Mesenchymal stem cell (in vitro differentiated cells and primary cell): ENCODE data around the gene NUDT9.
A peak's percentile ranks its signal among the peaks of the same experiment; 100 is the strongest.
"Not testable (repeated sequence)": the region's sequence is repeated elsewhere in the genome, so short reads cannot be mapped to it uniquely, and the experiment has no call there.

Experiments used
- DNase-seq: peaks from one replicate; pipeline ENCODE4 v3.0.0-alpha.2; 2013
- H2AFZ ChIP-seq: one replicate; pipeline ENCODE4 v1.6.1; 2013; ENCODE audit warnings: low read depth, mild to moderate bottlenecking, control low read depth, inconsistent platforms, low read length, moderate library complexity
- H2AK5ac ChIP-seq: 2 replicates; pipeline ENCODE4 v1.6.1; 2013; ENCODE audit warnings: low read length, moderate library complexity, mild to moderate bottlenecking, inconsistent platforms; ENCODE audit not compliant: severe bottlenecking
- H2BK120ac ChIP-seq: one replicate; pipeline ENCODE4 v1.6.1; 2013; ENCODE audit warnings: low read depth, mild to moderate bottlenecking, inconsistent platforms, low read length, moderate library complexity
- H2BK12ac ChIP-seq, 2 experiments: one replicate each; pipeline ENCODE4 v1.6.1; 2013; ENCODE audit warnings: inconsistent platforms in 2 of 2, low read length in 2 of 2, mild to moderate bottlenecking in 2 of 2, moderate library complexity in 2 of 2, control low read depth in 1 of 2
- H2BK15ac ChIP-seq: one replicate; pipeline ENCODE4 v1.6.1; 2013; ENCODE audit warnings: mild to moderate bottlenecking, low read depth, inconsistent platforms; ENCODE audit not compliant: poor library complexity, severe bottlenecking
- H2BK5ac ChIP-seq: 2 replicates; pipeline ENCODE4 v1.6.1; 2013; ENCODE audit warnings: low read depth, mild to moderate bottlenecking, low read length, control low read depth, inconsistent platforms; ENCODE audit not compliant: poor library complexity, severe bottlenecking
- H3K14ac ChIP-seq, 2 experiments: one replicate each; pipeline ENCODE4 v1.6.1; 2013; ENCODE audit warnings: inconsistent platforms in 2 of 2, low read length in 2 of 2, control low read depth in 1 of 2, mild to moderate bottlenecking in 1 of 2, moderate library complexity in 1 of 2
- H3K18ac ChIP-seq, 2 experiments: one replicate each; pipeline ENCODE4 v1.6.1; 2013; ENCODE audit warnings: inconsistent platforms in 2 of 2, low read length in 2 of 2, control low read depth in 1 of 2, low read depth in 1 of 2, mild to moderate bottlenecking in 1 of 2
- H3K23ac ChIP-seq, 2 experiments: one replicate each; pipeline ENCODE4 v1.6.1; 2013; ENCODE audit warnings: inconsistent platforms in 2 of 2, low read length in 2 of 2, mild to moderate bottlenecking in 2 of 2, moderate library complexity in 2 of 2, control low read depth in 1 of 2
- H3K27ac ChIP-seq: 2 replicates; pipeline ENCODE4 v1.5.1; 2013; ENCODE audit warnings: mild to moderate bottlenecking, moderate library complexity, low read length, control low read depth, inconsistent platforms; ENCODE audit not compliant: poor library complexity, severe bottlenecking
- H3K27me3 ChIP-seq, 2 experiments: 2 replicates each; pipeline versions ENCODE4 v1.6.1 to v1.7.0; 2013; ENCODE audit warnings: low read length in 2 of 2, mild to moderate bottlenecking in 2 of 2, moderate library complexity in 2 of 2, control low read depth in 1 of 2, inconsistent platforms in 1 of 2; ENCODE audit not compliant: control insufficient read depth in 1 of 2, insufficient read depth in 1 of 2
- H3K36me3 ChIP-seq, 2 experiments: 2 replicates each; pipeline versions ENCODE4 v1.6.1 to v1.7.0; 2013; ENCODE audit warnings: low read length in 2 of 2, control low read depth in 1 of 2, inconsistent platforms in 1 of 2, low read depth in 1 of 2, mild to moderate bottlenecking in 1 of 2; ENCODE audit not compliant: insufficient read depth in 2 of 2, control insufficient read depth in 1 of 2
- H3K4ac ChIP-seq, 2 experiments: one replicate each; pipeline ENCODE4 v1.6.1; 2013; ENCODE audit warnings: inconsistent platforms in 2 of 2, low read length in 2 of 2, mild to moderate bottlenecking in 2 of 2, moderate library complexity in 2 of 2, control low read depth in 1 of 2, low read depth in 1 of 2
- H3K4me1 ChIP-seq: 2 replicates; pipeline ENCODE4 v1.6.1; 2013; ENCODE audit warnings: low read depth, low read length, control low read depth; ENCODE audit not compliant: control insufficient read depth, insufficient read depth
- H3K4me2 ChIP-seq: 2 replicates; pipeline ENCODE4 v1.6.1; 2013; ENCODE audit warnings: low read length, mild to moderate bottlenecking, inconsistent platforms; ENCODE audit not compliant: poor library complexity, severe bottlenecking
- H3K4me3 ChIP-seq, 2 experiments: 2 replicates each; pipeline versions ENCODE4 v1.5.1 to v1.7.0; 2013; ENCODE audit warnings: low read length in 2 of 2, mild to moderate bottlenecking in 2 of 2, control low read depth in 1 of 2, low read depth in 1 of 2; ENCODE audit not compliant: insufficient read depth in 1 of 2
- H3K79me1 ChIP-seq: replicated peaks from 2 replicates; pipeline ENCODE4 v1.6.1; 2013; ENCODE audit warnings: mild to moderate bottlenecking, control low read depth, low read length, inconsistent platforms; ENCODE audit not compliant: poor library complexity, severe bottlenecking
- H3K9ac ChIP-seq: 2 replicates; pipeline ENCODE4 v1.7.0; 2013; ENCODE audit warnings: mild to moderate bottlenecking, low read length, moderate library complexity
- H3K9me3 ChIP-seq: 2 replicates; pipeline ENCODE4 v1.7.0; 2013; ENCODE audit warnings: mild to moderate bottlenecking, low read length; ENCODE audit not compliant: control insufficient read depth
- H4K8ac ChIP-seq: one replicate; pipeline ENCODE4 v1.6.1; 2013; ENCODE audit warnings: inconsistent platforms, mild to moderate bottlenecking, low read length, moderate library complexity
- H4K91ac ChIP-seq: one replicate; pipeline ENCODE4 v1.6.1; 2013; ENCODE audit warnings: mild to moderate bottlenecking, low read length, inconsistent platforms
- WGBS: methylation state at CpG from one replicate; pipeline ENCODE4 v1.1.7; 2013; ENCODE audit warnings: mixed read lengths; 5-methylcytosine and 5-hydroxymethylcytosine counted together

The NUDT9 gene

GRCh38 chr4:87410679-87411078 is 11.7 kb upstream of the NUDT9 start:
- Histone ChIP-seq H3K79me1 (no peaks in the 10 kb centered on the region), H3K9ac (no peak overlapping the region), H3K4me3 (no peak overlapping the region), H3K4me1 (no peaks in the 10 kb centered on the region), H3K27me3 (peaks cover 0 to 3% of the 10 kb centered on the region in 2 experiments), H3K36me3 (no peaks in the 10 kb centered on the region), H3K9me3 (no peaks in the 10 kb centered on the region), H4K8ac (peak overlapping the region; percentile 19), H2BK120ac (no peak overlapping the region), H3K4me2 (no peak overlapping the region), H2BK12ac (peak overlapping the region in 1 of 2 experiments; percentile 42), H2AFZ (no peak overlapping the region), H2BK5ac (no peak overlapping the region), H3K27ac (no peak overlapping the region), H2AK5ac (no peak overlapping the region), H3K14ac (no peak overlapping the region), H3K18ac (peak overlapping the region in 1 of 2 experiments; percentile 62), H3K23ac (no peak overlapping the region), H2BK15ac (no peak overlapping the region), H3K4ac (peak overlapping the region in 1 of 2 experiments; percentile 67), H4K91ac (no peak overlapping the region)
- 91% methylated on average over 2 of the region's 2 CpGs for WGBS
- DNase-seq, result peak; percentile 53

DNA sequence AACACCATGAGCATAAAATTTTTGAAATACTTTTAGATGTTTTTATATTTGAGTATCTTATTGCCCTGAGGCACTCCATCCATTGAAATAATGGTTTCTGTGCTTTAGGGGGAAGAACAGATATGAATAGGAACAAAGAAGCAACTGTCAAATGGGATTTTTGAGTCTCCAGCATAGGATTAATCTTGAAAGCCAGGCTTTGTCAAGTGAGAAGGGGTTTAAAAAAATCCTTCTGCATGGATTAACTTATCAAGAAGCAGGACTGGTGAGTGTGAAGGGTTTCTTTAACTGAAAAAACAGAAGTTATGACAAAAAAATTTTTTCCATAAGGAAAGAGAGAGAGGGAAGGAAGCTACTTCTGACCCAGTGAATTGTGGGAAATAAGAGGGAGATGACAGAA is 7.6 kb upstream of the NUDT9 start:
- H3K9ac ChIP-seq, result no peak overlapping the region
- H3K14ac ChIP-seq, result no peak overlapping the region
- no peaks in the 10 kb centered on the region for H3K4me1 ChIP-seq
- no peak overlapping the region for H3K4me3 ChIP-seq
- H2BK12ac ChIP-seq, result no peak overlapping the region
- no peak overlapping the region for H3K4me2 ChIP-seq
- H3K36me3 ChIP-seq, result no peaks in the 10 kb centered on the region
- H3K27ac ChIP-seq, result no peak overlapping the region
- H2AFZ ChIP-seq, result no peak overlapping the region
- no peak overlapping the region for H2BK120ac ChIP-seq
- peaks cover 0 to 2% of the 10 kb centered on the region in 2 experiments for H3K27me3 ChIP-seq
- no peak for DNase-seq
- H4K8ac ChIP-seq, result no peak overlapping the region
- H2BK5ac ChIP-seq, result no peak overlapping the region
- no peak overlapping the region for H3K23ac ChIP-seq
- no peak overlapping the region for H3K4ac ChIP-seq
- H4K91ac ChIP-seq, result no peak overlapping the region
- no peaks in the 10 kb centered on the region for H3K79me1 ChIP-seq
- H3K9me3 ChIP-seq, result peaks cover 3% of the 10 kb centered on the region
- H2BK15ac ChIP-seq, result no peak overlapping the region
- H2AK5ac ChIP-seq, result no peak overlapping the region
- no peak overlapping the region for H3K18ac ChIP-seq

DNA sequence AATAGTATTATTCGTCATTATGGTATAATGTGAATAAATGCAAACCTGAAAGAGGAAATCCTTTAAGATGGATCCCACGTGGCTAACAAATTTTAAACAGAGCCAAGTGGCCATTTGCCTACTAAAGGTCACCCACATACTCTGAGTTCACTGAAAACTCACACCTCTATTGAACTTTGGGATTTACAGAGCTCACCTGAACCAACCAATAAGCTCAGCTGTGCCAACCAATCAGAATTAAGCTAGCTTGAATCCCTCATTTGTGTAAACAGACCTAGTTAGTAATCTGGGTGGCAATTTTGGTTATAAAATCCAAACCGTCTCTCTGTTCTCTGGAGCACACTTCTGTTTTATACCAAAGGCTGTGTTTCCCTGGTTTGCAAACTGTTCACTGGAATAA is 5.4 kb upstream of the NUDT9 start:
- Histone ChIP-seq H2AK5ac (no peak overlapping the region), H3K36me3 (no peaks in the 10 kb centered on the region), H3K9me3 (peaks cover 3% of the 10 kb centered on the region), H2BK12ac (no peak overlapping the region), H3K27ac (no peak overlapping the region), H3K23ac (no peak overlapping the region), H4K91ac (no peak overlapping the region), H2BK5ac (no peak overlapping the region), H3K4me2 (no peak overlapping the region), H2AFZ (no peak overlapping the region), H3K18ac (no peak overlapping the region), H3K4ac (no peak overlapping the region), H3K79me1 (no peaks in the 10 kb centered on the region), H3K4me3 (no peak overlapping the region), H4K8ac (no peak overlapping the region), H2BK120ac (no peak overlapping the region), H3K9ac (no peak overlapping the region), H3K4me1 (peaks cover 4% of the 10 kb centered on the region), H2BK15ac (no peak overlapping the region), H3K27me3 (no peaks in the 10 kb centered on the region), H3K14ac (no peak overlapping the region)
- DNase-seq, result no peak
- WGBS, result 83% methylated on average over 3 of the region's 3 CpGs

DNA sequence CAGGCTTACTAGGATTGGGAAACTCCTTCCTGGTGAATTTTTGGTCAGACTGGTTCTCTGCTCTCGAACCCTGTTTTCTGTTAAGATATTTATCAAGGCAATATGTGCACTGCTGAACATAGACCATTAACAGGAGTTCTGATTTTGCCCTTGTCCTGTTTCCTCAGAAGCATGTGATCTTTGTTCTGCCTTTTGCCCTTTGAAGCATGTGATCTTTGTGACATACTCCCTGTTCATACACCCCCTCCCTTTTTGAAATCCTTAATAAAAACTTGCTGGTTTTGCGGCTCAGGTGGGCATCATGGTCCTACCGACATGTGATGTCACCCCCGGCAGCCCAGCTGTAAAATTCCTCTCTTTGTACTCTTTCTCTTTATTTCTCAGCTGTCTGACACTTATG is 4.0 kb upstream of the NUDT9 start:
- H2AFZ ChIP-seq, H3K18ac ChIP-seq, H3K79me1 ChIP-seq, H3K27ac ChIP-seq, H2AK5ac ChIP-seq, H2BK15ac ChIP-seq, H2BK5ac ChIP-seq, H3K9me3 ChIP-seq, H3K4ac ChIP-seq, H3K9ac ChIP-seq, H3K4me3 ChIP-seq, H3K4me2 ChIP-seq, H3K14ac ChIP-seq, H3K4me1 ChIP-seq, DNase-seq, H2BK12ac ChIP-seq, H4K8ac ChIP-seq, H2BK120ac ChIP-seq, H4K91ac ChIP-seq, H3K27me3 ChIP-seq, H3K36me3 ChIP-seq, H3K23ac ChIP-seq: not testable (repeated sequence)
- 91% methylated on average over 2 of the region's 4 CpGs for WGBS
